Activated CD8-positive, alpha-beta memory T cell treated with anti-CD3 and anti-CD28 coated beads for 48 hours (primary cell): ENCODE data around the gene PCNX2.
A peak's percentile ranks its signal among the peaks of the same experiment; 100 is the strongest.
"Not testable (repeated sequence)": the region's sequence is repeated elsewhere in the genome, so short reads cannot be mapped to it uniquely, and the experiment has no call there.

Source experiments
- DNase-seq, 3 experiments: peaks; one replicate each; pipeline ENCODE4 v3.0.0-alpha.2; 2020; ENCODE audit warnings: low read depth in 2 of 3, low spot score in 2 of 3

The PCNX2 gene

GRCh38 chr1:233163696-233164095 is 131.8 kb downstream of the PCNX2 start:
- DNase-seq = no peak

DNA sequence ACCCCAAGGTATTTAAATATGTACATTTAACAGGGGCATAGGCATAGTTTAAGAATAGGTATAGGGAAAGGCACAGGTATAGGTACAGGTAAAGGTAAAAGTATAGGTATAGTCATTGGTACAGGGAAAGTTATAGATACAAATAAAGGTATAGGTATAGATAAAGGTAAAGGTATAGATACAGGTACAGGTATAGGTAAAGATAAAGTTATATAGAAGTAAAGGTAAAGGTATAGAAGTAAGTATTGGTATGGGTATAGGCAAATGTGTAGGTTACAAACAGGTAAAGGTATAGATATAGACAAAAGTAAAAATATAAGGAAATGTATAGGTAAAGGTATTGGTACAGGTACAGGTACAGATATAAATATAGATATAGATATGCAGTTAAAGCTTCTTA is 137.2 kb downstream of the PCNX2 start:
- DNase-seq = no peak

- DNase-seq = no peak
These were observed 138.3 kb downstream of the PCNX2 start for GRCh38 chr1:233157245-233157644.

DNA sequence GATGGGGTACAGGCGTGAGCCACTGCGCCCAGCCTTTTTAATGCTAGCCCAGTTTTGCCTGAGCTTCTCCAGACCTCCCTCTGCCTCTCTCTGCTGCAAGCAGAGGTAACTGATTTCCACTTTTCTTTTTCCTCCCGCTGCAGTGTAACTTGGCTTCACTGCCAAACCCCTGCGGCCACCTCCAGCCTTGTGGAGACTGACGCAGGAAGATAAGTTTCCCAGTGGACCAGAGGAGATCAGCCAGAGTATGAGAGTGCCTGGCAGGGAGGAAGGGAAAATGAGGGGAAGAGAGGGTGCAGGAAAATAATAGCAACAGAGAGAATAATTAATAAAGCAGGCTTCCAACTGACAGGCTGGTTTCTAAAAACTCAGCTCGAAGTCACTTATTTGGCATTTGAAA is 143.7 kb downstream of the PCNX2 start:
- no peak for DNase-seq

DNA sequence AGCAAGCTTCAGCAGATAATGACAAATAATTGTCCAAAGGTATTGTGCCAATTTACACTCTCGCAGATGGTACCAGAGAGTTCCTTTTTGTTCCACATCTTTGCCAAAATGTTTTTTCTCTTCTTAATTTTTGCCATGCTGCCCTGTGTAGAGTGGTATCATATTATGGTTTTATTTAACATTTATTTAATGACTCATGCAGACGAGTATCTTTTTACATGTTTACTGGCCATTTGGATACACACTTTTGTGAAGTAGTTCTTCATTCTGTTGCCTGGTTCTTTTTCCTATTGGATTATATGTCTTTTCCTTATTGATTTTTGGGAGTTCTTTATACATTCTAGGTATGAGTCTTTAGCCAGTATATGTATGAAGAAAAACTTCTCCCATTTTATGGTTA is 151.1 kb downstream of the PCNX2 start:
- no peak for DNase-seq

DNA sequence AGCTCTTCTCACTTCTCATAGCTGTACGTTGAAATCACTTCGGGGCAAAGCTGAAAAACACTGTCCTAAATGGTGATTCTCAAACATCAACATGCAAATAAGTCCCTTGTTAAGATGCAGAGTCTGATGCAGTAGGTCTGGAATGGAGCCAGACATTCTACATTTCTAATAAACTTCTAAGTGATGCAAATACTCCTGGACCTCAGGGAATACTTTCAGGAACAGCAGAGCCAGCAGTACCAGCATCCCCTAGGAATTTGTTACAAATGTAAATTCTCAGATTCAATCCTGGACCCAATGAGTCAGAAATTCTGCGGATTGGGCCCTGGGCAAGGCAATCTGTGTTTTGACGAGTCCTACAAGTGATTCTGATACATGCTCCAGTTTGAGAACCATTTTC is 152.3 kb downstream of the PCNX2 start:
- no peak for DNase-seq

- no peak for DNase-seq
These were observed 154.6 kb downstream of the PCNX2 start for GRCh38 chr1:233140974-233141373.

DNA sequence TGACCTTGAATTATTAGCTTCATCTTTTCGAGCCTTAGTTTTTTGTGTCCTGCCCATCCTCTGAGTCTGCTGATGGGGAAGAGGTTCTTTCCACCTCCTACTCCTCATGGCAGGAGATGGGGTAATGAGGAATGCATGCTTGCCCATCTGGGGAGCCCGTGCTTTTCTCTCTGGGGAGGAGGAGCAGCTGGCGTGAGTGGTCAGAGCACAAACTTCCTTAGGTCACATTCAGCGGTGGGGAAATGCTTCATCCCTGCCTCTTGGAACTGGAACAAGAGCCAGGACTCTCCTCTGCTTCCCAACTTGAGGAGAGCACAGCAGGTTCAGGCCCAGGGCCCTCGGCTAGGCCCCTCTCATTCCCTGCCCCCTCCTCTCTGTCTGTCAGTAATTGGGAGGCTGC is 155.0 kb downstream of the PCNX2 start:
- DNase-seq = no peak

GRCh38 chr1:233138788-233139585 is 156.5 kb downstream of the PCNX2 start:
- no peak for DNase-seq

DNA sequence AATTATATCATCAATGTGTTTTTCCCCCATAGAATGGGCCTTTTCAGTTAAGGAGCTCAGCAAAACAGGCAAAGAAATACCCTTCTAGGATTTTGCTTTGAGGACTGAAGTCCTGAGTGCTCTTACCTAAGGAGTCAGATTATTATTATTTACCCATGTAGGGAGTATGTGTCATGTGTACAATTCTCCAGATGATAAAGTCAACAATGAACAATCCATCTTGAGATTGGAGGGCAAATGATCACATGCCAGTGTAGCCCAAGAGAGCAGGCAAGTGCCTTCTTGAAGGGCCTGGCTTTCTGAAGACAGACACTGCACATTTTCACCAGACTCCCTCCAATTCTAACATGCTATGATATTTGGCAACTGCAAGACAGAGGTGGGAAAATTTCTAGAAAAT is 159.7 kb downstream of the PCNX2 start:
- no peak for DNase-seq

DNA sequence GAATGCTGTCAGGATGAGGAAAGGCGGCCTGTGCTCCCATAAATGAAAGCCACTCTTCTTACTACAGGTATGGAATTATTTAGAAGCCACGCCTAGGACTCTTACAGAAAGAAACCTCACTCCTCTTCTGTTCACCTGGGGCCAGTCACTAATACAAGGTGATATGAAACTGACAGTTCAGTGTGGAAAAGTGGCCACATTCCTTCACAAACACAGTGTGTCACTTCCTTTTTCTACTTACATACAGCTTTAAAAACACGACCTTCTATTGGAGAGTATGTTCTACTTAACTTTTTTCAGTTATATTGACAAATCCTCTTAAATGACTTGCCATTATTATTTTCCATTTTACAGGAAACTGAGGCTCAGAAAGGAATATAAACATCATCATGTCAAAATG is 163.1 kb downstream of the PCNX2 start:
- no peak for DNase-seq

GRCh38 chr1:233129031-233129430 is 166.5 kb downstream of the PCNX2 start:
- not testable (repeated sequence) for DNase-seq

DNA sequence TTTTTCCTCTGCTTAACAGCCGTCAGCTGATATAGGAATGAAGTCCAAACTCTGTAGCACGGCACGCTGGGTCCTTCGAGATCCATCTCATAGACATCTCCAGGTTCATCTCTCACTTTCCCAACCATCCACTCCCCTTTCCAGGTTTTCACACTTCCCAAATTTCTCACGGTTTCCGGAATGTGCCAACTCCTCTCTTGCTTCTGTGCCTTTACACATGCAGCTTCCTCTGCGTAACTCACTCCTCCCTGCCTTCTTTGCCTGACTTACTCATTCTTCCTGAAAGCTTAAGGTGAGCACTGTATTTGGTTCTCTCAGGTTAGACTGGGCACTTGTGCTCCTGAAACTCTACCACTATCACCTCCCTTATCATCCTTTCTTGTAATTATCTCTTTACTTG is 168.4 kb downstream of the PCNX2 start:
- no peak for DNase-seq

DNA sequence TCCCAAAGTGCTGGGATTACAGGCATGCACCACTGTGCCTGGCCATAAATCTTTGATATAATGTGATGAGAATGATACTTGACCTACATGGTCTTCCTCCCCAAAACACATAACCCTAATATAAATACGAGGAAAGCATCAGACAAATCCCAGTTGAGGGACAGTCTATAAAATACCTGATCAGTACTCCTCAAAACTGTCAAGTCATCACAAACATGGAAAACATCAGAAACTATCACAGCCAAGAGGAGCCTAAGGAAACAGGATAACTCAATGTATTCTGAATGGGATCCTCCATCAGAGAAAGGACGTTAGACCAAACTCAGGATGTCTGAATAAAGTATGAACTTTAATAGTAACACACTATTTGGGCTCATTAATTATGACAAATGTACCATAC is 172.7 kb downstream of the PCNX2 start:
- DNase-seq = no peak

DNA sequence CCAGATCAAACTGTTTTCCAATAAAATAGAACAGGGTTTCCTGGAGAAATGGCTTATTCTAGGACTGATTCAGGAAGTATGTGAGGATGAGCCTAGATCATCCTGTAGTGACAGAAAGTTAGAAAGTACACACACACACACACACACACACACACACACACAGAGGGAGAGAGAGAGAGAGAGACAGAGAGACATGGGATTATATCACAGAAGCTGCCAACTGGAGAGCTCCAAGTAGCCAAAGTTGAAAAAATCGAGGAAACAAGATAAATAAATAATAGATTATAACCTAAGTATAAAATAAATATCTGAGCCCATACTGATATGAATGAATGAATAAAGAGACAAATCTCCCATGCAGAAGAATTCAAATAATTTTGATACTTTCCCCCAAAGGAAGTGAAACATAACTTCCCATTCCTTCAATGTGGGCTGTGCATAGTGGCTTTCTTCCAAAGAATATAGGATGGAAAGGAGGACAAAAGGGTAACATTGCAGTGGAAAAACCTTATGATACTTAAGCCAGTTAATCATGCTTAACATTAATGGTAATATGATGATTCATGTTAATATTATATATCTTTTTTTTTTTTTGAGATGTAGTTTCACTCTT is 173.5 kb downstream of the PCNX2 start:
- DNase-seq = no peak

GRCh38 chr1:233114860-233115259 is 180.7 kb downstream of the PCNX2 start:
- no peak for DNase-seq

- DNase-seq = no peak
These were observed 181.4 kb downstream of the PCNX2 start for GRCh38 chr1:233114159-233114558.

- peak in 2 of 3 experiments; percentile 1 to 3 for DNase-seq
These were observed 182.3 kb downstream of the PCNX2 start for GRCh38 chr1:233113009-233113879.

DNA sequence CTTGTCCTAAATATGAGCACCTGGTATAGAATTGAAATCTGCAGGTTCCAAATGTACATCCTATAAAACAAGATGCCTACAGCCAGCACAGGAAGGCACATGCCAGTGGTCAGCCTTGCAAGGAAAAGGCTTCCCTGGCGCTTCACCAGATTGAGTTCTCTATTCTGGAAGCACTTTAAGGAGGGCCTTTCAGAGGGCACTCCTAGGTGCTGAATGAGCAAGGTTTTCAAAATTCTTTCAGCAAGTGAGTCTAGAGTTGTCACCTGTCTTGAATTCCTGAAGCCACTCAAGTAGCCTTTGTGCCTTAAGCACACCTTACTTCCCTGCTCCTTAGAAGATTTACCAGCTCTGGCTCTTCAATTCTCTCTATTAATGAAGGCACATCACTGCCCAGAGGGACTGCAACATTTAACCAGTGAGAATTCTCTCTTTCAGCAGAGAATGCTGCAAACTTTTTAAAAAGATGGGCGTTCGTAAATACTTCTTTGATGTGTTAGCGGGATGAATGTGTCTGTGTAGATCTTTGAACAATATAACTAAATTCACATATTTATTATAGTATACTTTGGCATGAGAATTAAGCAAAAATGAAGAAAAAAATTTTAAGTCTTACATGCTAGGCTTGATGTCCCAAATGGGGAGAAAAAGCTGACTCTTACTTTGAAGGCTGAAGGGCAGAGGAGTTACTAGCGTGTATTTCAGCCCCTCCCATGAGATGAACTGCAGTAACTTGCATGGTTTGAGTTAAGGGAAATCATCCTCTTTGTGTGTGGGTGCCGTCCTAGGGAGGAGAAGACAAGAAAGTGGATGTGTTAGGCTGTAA is 183.1 kb downstream of the PCNX2 start:
- DNase-seq = no peak

DNA sequence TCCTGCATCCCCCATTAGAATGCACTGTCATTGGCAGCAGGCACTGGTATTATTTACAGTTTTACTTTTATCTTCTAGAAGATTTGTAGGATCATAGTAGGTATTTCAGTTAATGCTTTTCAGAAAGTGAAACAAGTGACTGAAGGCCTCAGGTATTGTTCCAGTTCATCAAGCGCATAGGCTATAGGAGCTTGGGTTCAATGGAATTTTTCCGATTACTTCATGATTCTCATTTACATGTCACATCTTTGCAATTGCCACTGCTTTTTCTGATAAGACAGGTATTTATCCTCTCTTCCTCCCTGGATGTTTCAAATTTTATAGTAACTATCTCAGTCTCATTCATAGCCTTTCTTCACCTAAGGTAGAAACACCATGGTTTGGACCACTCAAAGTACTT is 183.8 kb downstream of the PCNX2 start:
- no peak for DNase-seq

GRCh38 chr1:233109096-233109495 is 186.4 kb downstream of the PCNX2 start:
- no peak for DNase-seq
